Measurements from ENCODE around the gene CRY2.
"Not testable (repeated sequence)": the region's sequence is repeated elsewhere in the genome, so short reads cannot be mapped to it uniquely, and the experiment has no call there.

The CRY2 gene

GRCh38 chr11:45830596-45830995 lies 16.7 kb upstream of the CRY2 start:
- no peak for TF ChIP-seq ZFX (IDR thresholded peaks at IDR 0.05; ENCODE audit: borderline replicate concordance)
- TF ChIP-seq, protein P1, sequence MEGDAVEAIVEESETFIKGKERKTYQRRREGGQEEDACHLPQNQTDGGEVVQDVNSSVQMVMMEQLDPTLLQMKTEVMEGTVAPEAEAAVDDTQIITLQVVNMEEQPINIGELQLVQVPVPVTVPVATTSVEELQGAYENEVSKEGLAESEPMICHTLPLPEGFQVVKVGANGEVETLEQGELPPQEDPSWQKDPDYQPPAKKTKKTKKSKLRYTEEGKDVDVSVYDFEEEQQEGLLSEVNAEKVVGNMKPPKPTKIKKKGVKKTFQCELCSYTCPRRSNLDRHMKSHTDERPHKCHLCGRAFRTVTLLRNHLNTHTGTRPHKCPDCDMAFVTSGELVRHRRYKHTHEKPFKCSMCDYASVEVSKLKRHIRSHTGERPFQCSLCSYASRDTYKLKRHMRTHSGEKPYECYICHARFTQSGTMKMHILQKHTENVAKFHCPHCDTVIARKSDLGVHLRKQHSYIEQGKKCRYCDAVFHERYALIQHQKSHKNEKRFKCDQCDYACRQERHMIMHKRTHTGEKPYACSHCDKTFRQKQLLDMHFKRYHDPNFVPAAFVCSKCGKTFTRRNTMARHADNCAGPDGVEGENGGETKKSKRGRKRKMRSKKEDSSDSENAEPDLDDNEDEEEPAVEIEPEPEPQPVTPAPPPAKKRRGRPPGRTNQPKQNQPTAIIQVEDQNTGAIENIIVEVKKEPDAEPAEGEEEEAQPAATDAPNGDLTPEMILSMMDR (IDR thresholded peaks at IDR 0.05) = no peak
- no peak overlapping the region for H3K27ac ChIP-seq

GRCh38 chr11:45832811-45833441 lies 14.3 kb upstream of the CRY2 start:
- TF ChIP-seq, protein P1 (IDR thresholded peaks at IDR 0.05) = no peak
- TF ChIP-seq ZFX (IDR thresholded peaks at IDR 0.05; ENCODE audit: borderline replicate concordance) = no peak
- no peak overlapping the region for H3K27ac ChIP-seq

DNA sequence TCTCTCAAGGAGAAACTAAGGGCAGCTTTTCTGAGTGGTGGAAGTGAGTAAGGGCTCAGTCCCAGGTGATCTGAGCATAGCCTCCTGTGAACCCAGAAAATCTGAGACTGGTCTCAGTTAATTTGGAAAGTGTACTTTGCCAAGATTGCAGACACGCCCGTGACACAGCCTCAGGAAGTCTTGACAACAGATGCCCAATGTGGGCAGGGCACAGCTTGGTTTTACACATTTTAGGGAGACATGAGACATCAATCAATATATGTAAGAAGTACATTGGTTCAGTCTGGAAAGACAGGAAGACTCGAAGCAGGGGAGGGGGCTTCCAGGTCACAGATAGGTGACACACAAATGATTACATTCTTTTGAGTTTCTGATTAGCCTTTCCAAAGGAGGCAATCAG lies 13.5 kb upstream of the CRY2 start:
- TF ChIP-seq, protein P1 (IDR thresholded peaks at IDR 0.05) = no peak
- no peak for TF ChIP-seq ZFX (IDR thresholded peaks at IDR 0.05; ENCODE audit: borderline replicate concordance)
- H3K27ac ChIP-seq = no peak overlapping the region

GRCh38 chr11:45834298-45834756 lies 12.9 kb upstream of the CRY2 start:
- no peak for TF ChIP-seq ZFX (IDR thresholded peaks at IDR 0.05; ENCODE audit: borderline replicate concordance)
- TF ChIP-seq, protein P1 (IDR thresholded peaks at IDR 0.05) = no peak
- H3K27ac ChIP-seq = no peak overlapping the region

GRCh38 chr11:45839204-45839603 lies 8.1 kb upstream of the CRY2 start:
- no peak overlapping the region for H3K27ac ChIP-seq
- TF ChIP-seq ZFX (IDR thresholded peaks at IDR 0.05; ENCODE audit: borderline replicate concordance) = no peak
- TF ChIP-seq, protein P1 (IDR thresholded peaks at IDR 0.05) = no peak

DNA sequence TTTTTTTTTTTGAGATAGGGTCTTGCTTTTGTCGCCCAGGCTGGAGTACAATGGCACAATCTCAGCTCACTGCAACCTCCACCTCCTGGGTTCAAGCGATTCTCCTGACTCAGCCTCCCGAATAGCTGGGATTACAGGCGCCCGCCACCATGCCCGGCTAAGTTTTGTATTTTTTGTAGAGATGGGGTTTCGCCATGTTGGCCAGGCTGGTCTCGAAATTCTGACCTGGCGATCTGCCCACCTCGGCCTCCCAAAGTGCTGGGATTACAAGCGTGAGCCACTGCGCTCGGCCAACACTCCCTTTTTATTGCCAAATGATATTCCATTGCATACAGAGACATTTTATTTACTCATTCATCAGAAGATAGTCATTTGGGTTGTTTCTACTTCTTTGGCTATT lies 7.0 kb upstream of the CRY2 start:
- not testable (repeated sequence) for H3K27ac ChIP-seq

DNA sequence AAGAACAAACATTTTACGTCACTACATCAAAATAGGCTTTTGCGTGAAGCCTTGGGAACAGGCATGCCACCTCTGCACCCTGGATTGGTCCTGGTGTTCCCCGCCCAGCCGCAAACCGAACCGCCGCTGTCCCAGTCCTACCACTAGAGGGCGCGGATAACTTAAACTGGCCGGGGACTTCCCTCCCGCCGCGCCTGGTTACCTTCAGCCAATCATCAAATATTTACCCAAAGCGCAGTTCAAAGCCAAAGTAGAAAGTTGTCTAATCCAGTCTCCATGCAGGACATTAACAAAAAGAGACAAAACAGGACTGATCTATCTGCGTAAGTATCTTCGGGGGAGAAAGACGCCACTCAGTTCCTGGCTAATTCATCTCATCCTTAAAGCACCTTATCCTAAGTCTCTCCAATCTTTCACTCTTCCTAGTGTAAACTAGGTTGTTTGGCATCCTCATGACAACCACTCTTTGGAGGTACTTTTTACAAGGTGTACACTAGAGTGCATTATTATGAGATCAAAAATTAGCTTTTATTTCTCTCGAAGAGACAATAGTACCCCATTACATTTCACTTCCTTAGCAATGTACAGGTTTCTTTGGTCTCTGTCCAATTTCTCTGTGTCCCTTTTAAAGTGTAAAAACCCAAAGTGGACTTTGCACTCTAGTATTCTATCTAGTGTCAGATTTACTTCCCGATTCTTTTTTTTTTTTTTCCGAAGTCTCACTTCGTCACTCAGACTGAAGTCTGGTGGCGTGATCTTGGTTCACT lies 3.9 kb upstream of the CRY2 start:
- TF ChIP-seq, protein P1 (IDR thresholded peaks at IDR 0.05) = peak; percentile 98
- TF ChIP-seq ZFX (IDR thresholded peaks at IDR 0.05; ENCODE audit: borderline replicate concordance) = no peak
- H3K27ac ChIP-seq = peak overlapping the region; percentile 95
